Tibial nerve (tissue), 4 donors: ENCODE measurements around the gene INSIG1. TPM values are rescaled to one million over a fixed set of nuclear protein-coding genes. Genes with fewer than 3 reads are reported as not detected.

ENCODE experiments used
- DNase-seq, 2 donors: peaks; one replicate each; pipeline ENCODE4 v3.0.0-alpha.2; 2019; ENCODE audit warnings: low spot score in 2 of 2
- H3K27ac ChIP-seq, 4 donors: fragments of 200-600 bp; sonication (generic) in 3 of 4; one replicate each; pipeline ENCODE4 v1.5.1; 2017 to 2019; ENCODE audit warnings: mild to moderate bottlenecking in 1 of 4
- H3K27me3 ChIP-seq, 2 donors: fragments of 200-600 bp; sonication (generic) in 1 of 2; one replicate each; pipeline versions ENCODE4 v1.5.1 to v1.6.0; 2017 to 2019
- H3K36me3 ChIP-seq, 3 donors: fragments of 200-600 bp; sonication (generic); one replicate each; pipeline ENCODE4 v1.5.1; 2018 to 2019
- H3K4me1 ChIP-seq, 4 donors: fragments of 200-600 bp; sonication (generic) in 3 of 4; one replicate each; pipeline ENCODE4 v1.5.1; 2017 to 2019
- H3K4me3 ChIP-seq, 4 donors: fragments of 200-600 bp; sonication (generic) in 3 of 4; one replicate each; pipeline ENCODE4 v1.5.1; 2017 to 2019; ENCODE audit warnings: mild to moderate bottlenecking in 1 of 4, moderate library complexity in 1 of 4
- H3K9me3 ChIP-seq, 4 donors: fragments of 200-600 bp; sonication (generic) in 3 of 4; one replicate each; pipeline ENCODE4 v1.5.1; 2017 to 2019
- CTCF ChIP-seq, 5 experiments: fragments of 200-600 bp in 3 of 5; fragments of 450-650 bp in 2 of 5; sonication (generic) in 3 of 5; IDR thresholded peaks; one replicate each; pipeline ENCODE4 v1.5.1; 2016 to 2019; ENCODE audit warnings: antibody characterized with exemption in 5 of 5, mild to moderate bottlenecking in 3 of 5, moderate library complexity in 2 of 5
- EP300 ChIP-seq, 2 donors: sonication (generic); formaldehyde crosslinking; IDR thresholded peaks; one replicate each; pipeline ENCODE4 v1.6.1; 2017; ENCODE audit warnings: antibody characterized with exemption in 2 of 2, mild to moderate bottlenecking in 1 of 2
- POLR2A ChIP-seq, 2 donors: fragments of 450-650 bp; IDR thresholded peaks; one replicate each; pipeline ENCODE4 v1.6.1; 2017; ENCODE audit warnings: antibody characterized with exemption in 2 of 2, mild to moderate bottlenecking in 2 of 2, moderate library complexity in 2 of 2
- WGBS, 2 donors: methylation state at CpG; one replicate each; pipeline ENCODE4 v1.1.5; 2018; 5-methylcytosine and 5-hydroxymethylcytosine counted together
- total RNA-seq, 4 donors: library from RNA; depleted of rRNA; stranded (reverse); fragments of >200 nt; gene quantifications; one replicate each; pipeline ENCODE4 v1.1.0, GENCODE V29; 2016

Gene INSIG1
- total RNA-seq, 4 donors from 2014 or later: 66.9 to 91.7 (median 80.5) TPM

DNA sequence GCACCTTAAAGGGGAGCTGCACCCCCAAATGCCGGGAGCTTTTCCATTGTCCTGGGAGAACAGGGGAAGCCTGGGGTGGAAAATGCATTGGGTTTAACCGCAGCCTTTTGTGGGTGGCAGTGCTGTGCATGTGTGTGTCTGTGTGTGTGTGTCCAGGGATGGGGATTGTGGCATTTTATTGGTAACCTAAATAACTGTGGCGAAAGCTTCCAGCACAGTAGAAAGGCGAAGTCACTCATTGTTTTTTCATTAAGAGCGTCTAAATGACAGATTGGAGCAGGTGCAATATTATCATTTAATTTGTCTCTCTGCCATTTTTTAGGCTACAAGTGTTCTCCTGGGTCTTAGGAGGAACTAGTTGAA, 55.1 kb downstream of the INSIG1 start:
- Histone ChIP-seq H3K27ac (no peak overlapping the region), H3K9me3 (no peaks in the 10 kb centered on the region), H3K36me3 (no peaks in the 10 kb centered on the region), H3K4me3 (no peak overlapping the region), H3K27me3 (peaks cover 0 to 39% of the 10 kb centered on the region in 2 donors), H3K4me1 (peaks cover 0 to 6% (median 0%) of the 10 kb centered on the region in 4 donors)
- DNase-seq: no peak
- TF ChIP-seq CTCF (IDR thresholded peaks at IDR 0.05): no peak
- TF ChIP-seq EP300 (IDR thresholded peaks at IDR 0.05): no peak
- no peak for TF ChIP-seq POLR2A (IDR thresholded peaks at IDR 0.05)
- WGBS, 2 donors: 77 to 80% methylated on average over 5 of the region's 5 CpGs

DNA sequence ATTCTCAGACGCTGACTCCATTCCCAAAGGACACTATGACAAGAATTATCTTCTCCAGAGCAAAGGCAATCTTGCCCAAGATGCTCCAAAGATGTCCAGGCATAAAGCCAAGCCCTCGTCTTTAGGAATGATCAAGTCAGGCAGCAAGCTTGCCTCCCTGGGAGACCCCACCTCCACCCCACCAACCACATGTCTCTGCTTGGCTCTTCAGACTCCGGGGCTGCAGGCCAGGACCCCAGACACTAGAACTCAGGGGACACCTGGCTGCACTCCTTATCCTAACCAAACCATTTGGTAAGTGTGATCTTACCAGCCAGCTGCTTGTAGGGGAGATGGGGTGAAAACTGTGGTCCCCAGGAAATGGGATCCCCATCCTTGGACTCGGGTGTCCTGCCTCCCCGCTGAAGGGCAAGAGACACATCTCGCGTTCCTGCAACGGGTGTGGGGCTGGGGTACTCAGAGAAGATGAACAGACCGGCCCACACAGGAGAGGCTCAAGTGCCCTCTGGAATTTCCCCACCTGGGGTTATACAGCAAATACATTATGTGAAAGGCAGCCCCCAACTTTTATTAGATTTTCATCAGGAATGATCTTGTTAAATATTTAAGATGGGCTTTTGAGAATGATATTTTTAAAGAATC, 55.7 kb downstream of the INSIG1 start:
- Histone ChIP-seq H3K9me3 (no peaks in the 10 kb centered on the region), H3K4me1 (peaks cover 0 to 6% (median 0%) of the 10 kb centered on the region in 4 donors), H3K27me3 (peaks cover 0 to 45% of the 10 kb centered on the region in 2 donors), H3K27ac (no peak overlapping the region), H3K4me3 (no peak overlapping the region), H3K36me3 (no peaks in the 10 kb centered on the region)
- no peak for DNase-seq
- no peak for TF ChIP-seq CTCF (IDR thresholded peaks at IDR 0.05)
- TF ChIP-seq EP300 (IDR thresholded peaks at IDR 0.05): no peak
- no peak for TF ChIP-seq POLR2A (IDR thresholded peaks at IDR 0.05)
- 50 to 57% methylated on average over 9 of the region's 9 CpGs for WGBS, 2 donors

DNA sequence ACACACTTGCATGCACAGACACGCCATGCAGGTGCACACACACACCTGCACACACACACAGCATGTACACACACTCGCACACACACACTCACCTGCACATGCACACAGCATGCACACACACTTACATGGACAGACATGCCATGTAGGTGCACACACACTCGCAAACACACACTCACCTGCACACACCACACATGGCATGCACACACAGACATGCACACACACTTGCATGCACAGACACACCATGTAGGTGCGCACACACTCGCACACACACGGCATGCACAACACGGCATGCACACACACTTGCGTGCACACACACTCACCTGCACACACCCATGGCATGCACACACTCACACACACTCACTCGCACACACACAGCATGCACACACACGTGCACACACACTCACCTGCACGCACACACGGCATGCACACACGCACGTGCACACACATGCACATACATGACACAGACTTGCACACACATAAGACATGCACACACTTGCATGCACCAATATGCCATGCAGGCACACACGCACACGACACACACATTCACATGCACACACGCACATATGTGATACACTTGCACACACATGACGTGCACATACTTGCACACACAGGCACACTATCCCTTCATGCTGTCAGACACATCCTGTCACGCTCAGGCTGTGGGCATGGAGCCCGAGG, 56.8 kb downstream of the INSIG1 start:
- WGBS, 2 donors: 78 to 79% methylated on average over 18 to 20 of the region's 20 CpGs
- no peak overlapping the region for H3K4me3 ChIP-seq
- DNase-seq: no peak
- no peak overlapping the region for H3K27ac ChIP-seq
- peaks cover 0 to 4% (median 0%) of the 10 kb centered on the region in 4 donors for H3K4me1 ChIP-seq
- TF ChIP-seq CTCF (IDR thresholded peaks at IDR 0.05) (no peak), POLR2A (IDR thresholded peaks at IDR 0.05) (no peak), EP300 (IDR thresholded peaks at IDR 0.05) (no peak)
- H3K9me3 ChIP-seq: no peaks in the 10 kb centered on the region
- H3K36me3 ChIP-seq: no peaks in the 10 kb centered on the region
- peaks cover 0 to 45% of the 10 kb centered on the region in 2 donors for H3K27me3 ChIP-seq

DNA sequence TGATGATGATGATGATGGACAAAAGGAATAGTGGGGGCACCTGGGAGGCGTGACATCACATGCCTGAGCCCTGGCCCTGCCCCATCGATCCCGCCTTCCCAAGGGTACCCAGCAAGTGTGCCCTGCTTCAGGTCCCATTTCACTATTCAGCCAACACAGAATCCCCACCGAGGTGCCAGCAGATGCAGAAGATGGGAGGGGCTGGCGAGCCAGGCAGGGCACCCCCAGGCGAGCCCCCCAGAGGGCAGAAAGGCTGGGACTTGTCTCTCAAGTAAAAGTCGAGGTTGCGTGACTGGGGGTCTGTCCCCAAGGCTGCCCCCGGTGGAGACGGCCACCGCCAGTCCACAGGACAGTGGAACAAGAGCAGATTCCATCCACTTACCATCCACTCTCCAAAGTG, 57.5 kb downstream of the INSIG1 start:
- Histone ChIP-seq H3K36me3 (no peaks in the 10 kb centered on the region), H3K27me3 (peaks cover 0 to 45% of the 10 kb centered on the region in 2 donors), H3K27ac (no peak overlapping the region), H3K9me3 (no peaks in the 10 kb centered on the region), H3K4me3 (no peak overlapping the region), H3K4me1 (no peaks in the 10 kb centered on the region)
- WGBS, 2 donors: 72 to 88% methylated on average over 6 to 11 of the region's 11 CpGs
- TF ChIP-seq EP300 (IDR thresholded peaks at IDR 0.05) (no peak), POLR2A (IDR thresholded peaks at IDR 0.05) (no peak), CTCF (IDR thresholded peaks at IDR 0.05) (no peak)
- no peak for DNase-seq

DNA sequence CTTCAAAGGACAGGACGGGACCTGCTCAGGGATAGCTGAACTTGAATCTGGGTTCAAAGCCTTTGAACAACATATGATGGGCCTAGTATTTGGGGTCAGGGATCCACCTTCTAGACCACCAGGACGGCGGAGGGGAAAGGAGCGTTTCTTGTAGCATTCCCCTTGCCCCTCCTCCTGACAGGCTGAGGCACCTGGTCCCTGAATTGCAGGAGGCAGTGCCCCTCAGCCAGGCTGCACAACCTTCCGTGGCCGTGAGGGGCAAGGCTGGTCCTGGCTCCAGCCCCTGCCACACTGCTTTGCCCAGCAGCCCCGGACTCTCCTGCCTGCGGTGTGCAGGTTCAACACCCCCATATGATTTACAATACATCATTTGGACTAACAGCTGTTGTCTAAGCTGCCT, 58.1 kb downstream of the INSIG1 start:
- no peak for DNase-seq
- no peak overlapping the region for H3K27ac ChIP-seq
- H3K4me3 ChIP-seq: no peak overlapping the region
- H3K4me1 ChIP-seq: no peaks in the 10 kb centered on the region
- peaks cover 0 to 48% of the 10 kb centered on the region in 2 donors for H3K27me3 ChIP-seq
- TF ChIP-seq POLR2A (IDR thresholded peaks at IDR 0.05) (no peak), EP300 (IDR thresholded peaks at IDR 0.05) (no peak), CTCF (IDR thresholded peaks at IDR 0.05) (no peak)
- 60 to 67% methylated on average over 8 of the region's 8 CpGs for WGBS, 2 donors
- H3K9me3 ChIP-seq: no peaks in the 10 kb centered on the region
- no peaks in the 10 kb centered on the region for H3K36me3 ChIP-seq
